GM12864 (cell line): ENCODE data around the gene LIN28A.
"Not testable (repeated sequence)": the region's sequence is repeated elsewhere in the genome, so short reads cannot be mapped to it uniquely, and the experiment has no call there.

Experiments
- DNase-seq: peaks from one replicate; pipeline ENCODE4 v3.0.0-alpha.2; 2011; ENCODE audit warnings: low read depth
- H3K4me3 ChIP-seq: 2 replicates; pipeline ENCODE4 v1.5.1; 2011; ENCODE audit warnings: mild to moderate bottlenecking, low read depth, low read length, control low read depth
- TF ChIP-seq, protein P1 (sequence below): IDR thresholded peaks from 2 replicates; pipeline ENCODE4 v1.5.1; 2011; ENCODE audit warnings: low read depth, mild to moderate bottlenecking, moderate library complexity, low read length, control low read depth, inconsistent platforms; ENCODE audit errors: missing control alignments

Gene LIN28A

DNA sequence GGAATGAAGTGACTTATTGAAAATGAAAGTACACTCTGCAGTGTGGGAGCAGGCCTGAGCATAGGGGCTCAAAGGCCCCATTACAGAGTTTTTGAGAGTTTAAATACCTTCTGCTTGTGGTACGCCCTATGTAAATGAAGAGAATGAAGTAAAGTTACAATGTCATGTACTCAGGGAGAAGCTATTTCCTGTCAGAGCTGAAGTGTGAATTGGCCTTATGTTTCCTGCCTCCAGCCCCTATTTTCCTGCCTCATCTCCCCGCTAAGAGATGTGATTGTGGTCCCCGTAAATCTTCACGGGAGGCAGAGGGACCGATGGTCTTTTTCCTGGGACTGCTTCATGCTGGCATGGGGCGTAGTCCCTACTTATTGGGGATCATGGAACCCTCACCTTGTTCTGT is 35.5 kb upstream of the LIN28A start:
- TF ChIP-seq, protein P1, sequence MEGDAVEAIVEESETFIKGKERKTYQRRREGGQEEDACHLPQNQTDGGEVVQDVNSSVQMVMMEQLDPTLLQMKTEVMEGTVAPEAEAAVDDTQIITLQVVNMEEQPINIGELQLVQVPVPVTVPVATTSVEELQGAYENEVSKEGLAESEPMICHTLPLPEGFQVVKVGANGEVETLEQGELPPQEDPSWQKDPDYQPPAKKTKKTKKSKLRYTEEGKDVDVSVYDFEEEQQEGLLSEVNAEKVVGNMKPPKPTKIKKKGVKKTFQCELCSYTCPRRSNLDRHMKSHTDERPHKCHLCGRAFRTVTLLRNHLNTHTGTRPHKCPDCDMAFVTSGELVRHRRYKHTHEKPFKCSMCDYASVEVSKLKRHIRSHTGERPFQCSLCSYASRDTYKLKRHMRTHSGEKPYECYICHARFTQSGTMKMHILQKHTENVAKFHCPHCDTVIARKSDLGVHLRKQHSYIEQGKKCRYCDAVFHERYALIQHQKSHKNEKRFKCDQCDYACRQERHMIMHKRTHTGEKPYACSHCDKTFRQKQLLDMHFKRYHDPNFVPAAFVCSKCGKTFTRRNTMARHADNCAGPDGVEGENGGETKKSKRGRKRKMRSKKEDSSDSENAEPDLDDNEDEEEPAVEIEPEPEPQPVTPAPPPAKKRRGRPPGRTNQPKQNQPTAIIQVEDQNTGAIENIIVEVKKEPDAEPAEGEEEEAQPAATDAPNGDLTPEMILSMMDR = no peak
- no peak overlapping the region for H3K4me3 ChIP-seq

DNA sequence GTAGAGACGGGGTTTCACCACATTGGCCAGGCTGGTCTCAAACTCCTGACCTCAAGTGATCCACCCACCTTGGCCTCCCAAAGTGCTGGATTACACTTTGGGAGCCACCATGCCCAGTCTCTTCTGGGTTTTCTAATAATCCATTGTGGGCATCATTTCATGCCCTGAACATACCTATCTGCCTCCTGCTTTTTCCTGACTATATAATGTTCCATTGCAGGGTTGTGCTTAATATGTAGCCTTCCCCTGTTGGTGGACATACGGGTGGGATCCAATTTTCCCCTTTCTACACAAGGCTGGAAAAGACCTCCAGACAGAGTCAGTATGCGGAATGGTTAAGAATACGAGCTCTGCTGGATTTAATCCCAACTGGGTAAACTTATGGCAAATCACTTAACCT is 34.6 kb upstream of the LIN28A start:
- TF ChIP-seq, protein P1 = no peak
- no peak for DNase-seq
- no peak overlapping the region for H3K4me3 ChIP-seq

More for the DNA sequence above, 35.5 kb upstream of the LIN28A start:
- DNase-seq = no peak

GRCh38 chr1:26378088-26378878 is 32.3 kb upstream of the LIN28A start:
- no peak overlapping the region for H3K4me3 ChIP-seq

GRCh38 chr1:26378879-26379251 is 31.8 kb upstream of the LIN28A start:
- H3K4me3 ChIP-seq = no peak overlapping the region
- no peak for DNase-seq
- TF ChIP-seq, protein P1 = no peak

More at GRCh38 chr1:26378088-26378878, 32.3 kb upstream of the LIN28A start:
- peak; percentile 43 for DNase-seq
- TF ChIP-seq, protein P1 = no peak

DNA sequence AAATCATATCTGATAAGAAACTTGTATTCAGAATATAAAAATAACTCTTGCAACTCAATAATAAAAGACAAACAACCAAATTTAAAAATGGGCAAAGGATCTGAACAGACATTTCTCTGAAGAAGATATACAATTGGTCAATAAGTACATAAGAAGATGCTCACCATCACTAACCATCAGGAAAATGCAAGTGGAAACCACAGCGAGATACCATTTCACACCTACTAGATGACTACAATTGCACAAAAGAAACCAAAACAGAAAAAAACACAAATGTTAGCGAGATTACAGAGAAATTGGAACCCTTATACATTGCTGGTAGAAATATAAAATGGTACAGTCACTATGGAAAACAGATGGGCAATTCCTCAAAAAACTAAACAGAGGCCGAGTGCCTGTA is 26.5 kb upstream of the LIN28A start:
- TF ChIP-seq, protein P1 = no peak
- no peak for DNase-seq

DNA sequence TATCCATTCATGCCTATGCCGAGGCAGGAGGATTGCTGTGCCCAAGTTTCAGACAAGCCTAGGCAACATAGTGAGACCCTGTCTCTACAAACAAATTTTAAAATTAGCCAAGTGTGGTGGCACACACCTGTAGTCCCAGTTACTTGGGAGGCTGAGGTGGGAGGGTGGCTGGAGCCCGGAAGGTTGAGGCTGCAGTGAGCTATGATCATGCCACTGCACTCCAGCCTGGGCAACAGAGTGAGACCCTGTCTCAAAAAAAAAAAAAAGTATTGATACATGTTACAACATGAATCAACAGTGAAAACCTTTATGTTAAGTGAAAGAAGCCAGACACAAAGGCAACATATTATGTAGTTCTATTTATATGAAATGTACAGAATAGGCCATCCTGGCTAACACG is 25.6 kb upstream of the LIN28A start:
- DNase-seq = not testable (repeated sequence)

More for the DNA sequence above, 26.5 kb upstream of the LIN28A start:
- H3K4me3 ChIP-seq = no peak overlapping the region

GRCh38 chr1:26387447-26387846 is 23.2 kb upstream of the LIN28A start:
- DNase-seq = no peak
- TF ChIP-seq, protein P1 = no peak
- H3K4me3 ChIP-seq = no peak overlapping the region

More for the DNA sequence above, 25.6 kb upstream of the LIN28A start:
- not testable (repeated sequence) for H3K4me3 ChIP-seq
